ENCODE measurements around the gene DAZAP1. TPM values are rescaled to one million over a fixed set of nuclear protein-coding genes. Genes with fewer than 3 reads are reported as not detected.

Gene DAZAP1
- total and polyA plus RNA-seq, 8 donors = 21.4 to 124 (median 51.5) TPM

DNA sequence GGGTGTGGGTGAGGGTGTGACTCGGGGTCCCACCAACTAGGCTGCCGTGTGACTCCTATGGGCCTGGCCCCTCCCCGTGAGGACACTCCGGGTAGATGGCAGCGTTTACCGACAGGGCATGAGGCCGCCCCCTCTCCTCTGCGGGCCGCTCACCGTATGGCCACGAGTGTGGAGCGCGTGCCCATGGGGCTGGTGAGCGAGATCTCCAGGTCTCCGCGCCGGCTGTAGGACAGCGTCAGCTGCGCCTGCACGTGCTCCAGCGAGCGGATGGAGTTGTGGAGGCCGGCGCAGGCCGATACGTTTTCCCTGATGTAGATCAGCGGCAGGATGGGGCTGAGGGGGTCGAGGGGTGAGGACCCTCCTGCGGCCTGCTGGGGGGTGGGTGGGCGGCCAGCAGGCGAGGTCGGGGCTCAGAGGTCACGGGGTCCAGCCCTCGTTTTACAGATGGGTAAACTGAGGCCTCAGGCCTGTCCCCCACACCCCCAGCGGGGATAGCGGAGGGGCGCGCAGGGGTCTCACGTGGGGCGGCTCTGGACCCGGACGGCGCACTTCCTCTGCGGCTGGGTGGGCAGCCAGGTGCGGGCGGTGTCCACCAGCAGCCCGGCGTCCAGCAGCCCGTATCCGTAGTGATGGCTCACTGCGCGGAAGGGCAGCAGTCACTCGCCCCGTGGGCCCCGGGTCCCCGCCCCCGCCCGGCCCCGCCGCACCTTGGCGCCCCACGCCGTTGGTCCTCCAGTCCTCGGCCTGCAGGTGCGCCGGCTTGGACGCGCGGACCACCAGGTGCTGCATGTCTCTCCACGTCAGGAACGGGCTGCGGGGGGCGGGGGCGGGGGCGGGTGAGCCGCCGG lies 76.0 kb downstream of the DAZAP1 start:
- no peak overlapping the region for H3K27ac ChIP-seq
- WGBS, 5 donors = 91 to 94% (median 93%) methylated on average over 48 to 77 of the region's 77 CpGs
- H3K4me1 ChIP-seq = peaks cover 11 to 13% (median 12%) of the 10 kb centered on the region in 4 donors
- H3K27me3 ChIP-seq = no peaks in the 10 kb centered on the region
- intact Hi-C loops (cut with DNase I; ENCODE audit: low total_unique reads) = no loop called here
- DNase-seq = no peak
- no peak overlapping the region for H3K4me3 ChIP-seq
- H3K9me3 ChIP-seq = no peaks in the 10 kb centered on the region
- TF ChIP-seq POLR2A (IDR thresholded peaks at IDR 0.05) (no peak), EP300 (IDR thresholded peaks at IDR 0.05) (no peak), CTCF (IDR thresholded peaks at IDR 0.05) (no peak)
- H3K36me3 ChIP-seq = no peaks in the 10 kb centered on the region

DNA sequence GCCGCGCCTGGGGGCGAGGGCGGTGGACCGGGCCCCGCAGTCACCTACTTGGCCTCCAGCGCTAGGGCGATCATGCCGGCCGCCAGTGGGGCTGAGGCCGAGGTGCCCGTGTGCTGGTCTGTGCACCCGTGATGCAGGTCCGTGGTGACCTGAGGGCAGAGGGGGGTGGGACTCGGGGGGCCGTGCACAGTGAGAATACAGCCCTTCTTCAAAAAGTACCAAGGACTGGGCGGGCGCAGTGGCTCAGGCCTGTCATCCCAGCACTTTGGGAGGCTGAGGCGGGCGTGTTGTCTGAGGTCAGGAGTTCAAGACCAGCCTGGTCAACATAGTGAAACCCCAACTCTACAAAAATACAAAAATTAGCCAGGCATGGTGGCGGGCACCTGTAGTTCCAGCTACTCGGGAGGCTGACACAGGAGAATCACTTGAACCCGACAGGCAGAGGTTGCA lies 76.6 kb downstream of the DAZAP1 start:
- no peaks in the 10 kb centered on the region for H3K9me3 ChIP-seq
- H3K27me3 ChIP-seq = no peaks in the 10 kb centered on the region
- DNase-seq = no peak
- TF ChIP-seq EP300 (IDR thresholded peaks at IDR 0.05) (no peak), POLR2A (IDR thresholded peaks at IDR 0.05) (no peak), CTCF (IDR thresholded peaks at IDR 0.05) (no peak), POLR2AphosphoS5 (IDR thresholded peaks at IDR 0.05) (no peak)
- H3K27ac ChIP-seq = no peak overlapping the region
- H3K36me3 ChIP-seq = no peaks in the 10 kb centered on the region
- 85 to 96% (median 92%) methylated on average over 17 to 23 of the region's 23 CpGs for WGBS, 5 donors
- intact Hi-C loops (cut with DNase I; ENCODE audit: low total_unique reads) = no loop called here
- no peak overlapping the region for H3K4me3 ChIP-seq
- peaks cover 6 to 8% (median 7%) of the 10 kb centered on the region in 4 donors for H3K4me1 ChIP-seq

Other genes with a start within 250 kb of the DAZAP1 start
- 10 to 100 TPM; 19.3 to 74.7 (median 63.5) TPM for gene SBNO2, start 233.3 kb upstream of the DAZAP1 start, total RNA-seq
- 10 to 100 TPM; 16.3 to 36.1 (median 23.6) TPM for gene SBNO2, start 233.3 kb upstream of the DAZAP1 start, polyA plus RNA-seq
- gene STK11, start 201.8 kb upstream of the DAZAP1 start, total RNA-seq = 100 to 1,000 TPM in 1 of 5 donors, 10 to 100 TPM in 4; 55.1 to 368 (median 82.3) TPM
- gene STK11, start 201.8 kb upstream of the DAZAP1 start, polyA plus RNA-seq = 10 to 100 TPM; 43.1 to 65.3 (median 48.8) TPM
- gene CBARP, start 169.6 kb upstream of the DAZAP1 start, total RNA-seq = 1 to 10 TPM in 2 of 5 donors, not detected in 3; 1.3 to 8.9 TPM
- gene CBARP, start 169.6 kb upstream of the DAZAP1 start, polyA plus RNA-seq = under 1 TPM in 2 of 3 donors, not detected in 1; 0.19 to 0.28 TPM
- 100 to 1,000 TPM in 2 of 5 donors, 10 to 100 TPM in 3; 26.4 to 905 (median 37.9) TPM for gene ATP5F1D, start 165.8 kb upstream of the DAZAP1 start, total RNA-seq
- 100 to 1,000 TPM; 355 to 508 (median 358) TPM for gene ATP5F1D, start 165.8 kb upstream of the DAZAP1 start, polyA plus RNA-seq
- 100 to 1,000 TPM in 1 of 5 donors, 10 to 100 TPM in 4; 31.6 to 118 (median 54.6) TPM for gene MIDN, start 159.0 kb upstream of the DAZAP1 start, total RNA-seq
- gene MIDN, start 159.0 kb upstream of the DAZAP1 start, polyA plus RNA-seq = 10 to 100 TPM; 17.0 to 29.2 (median 21.0) TPM
- 100 to 1,000 TPM; 250 to 520 (median 327) TPM for gene CIRBP, start 138.3 kb upstream of the DAZAP1 start, total RNA-seq
- gene CIRBP, start 138.3 kb upstream of the DAZAP1 start, polyA plus RNA-seq = 100 to 1,000 TPM; 307 to 686 (median 385) TPM
- gene FAM174C, start 132.1 kb upstream of the DAZAP1 start, total RNA-seq = 100 to 1,000 TPM in 2 of 5 donors, 10 to 100 TPM in 2, 1 to 10 TPM in 1; 6.2 to 240 (median 23.7) TPM
- 100 to 1,000 TPM in 1 of 3 donors, 10 to 100 TPM in 2; 75.8 to 102 (median 80.3) TPM for gene FAM174C, start 132.1 kb upstream of the DAZAP1 start, polyA plus RNA-seq
- 10 to 100 TPM in 1 of 5 donors, under 1 TPM in 1, not detected in 3; 0.55 to 21.1 TPM for gene EFNA2, start 121.7 kb upstream of the DAZAP1 start, total RNA-seq
- under 1 TPM in 1 of 3 donors, not detected in 2; 0.15 TPM for gene EFNA2, start 121.7 kb upstream of the DAZAP1 start, polyA plus RNA-seq
- gene NDUFS7, start 23.7 kb upstream of the DAZAP1 start, total RNA-seq = 100 to 1,000 TPM in 3 of 5 donors, 10 to 100 TPM in 2; 31.6 to 217 (median 102) TPM
- gene NDUFS7, start 23.7 kb upstream of the DAZAP1 start, polyA plus RNA-seq = 100 to 1,000 TPM; 107 to 169 (median 138) TPM
- 10 to 100 TPM in 1 of 5 donors, 1 to 10 TPM in 2, not detected in 2; 2.6 to 15.6 (median 4.5) TPM for gene GAMT, start 6.0 kb upstream of the DAZAP1 start, total RNA-seq
- gene GAMT, start 6.0 kb upstream of the DAZAP1 start, polyA plus RNA-seq = 100 to 1,000 TPM in 1 of 3 donors, 10 to 100 TPM in 2; 26.8 to 102 (median 55.3) TPM
- 1,000 to 10,000 TPM in 4 of 5 donors, 100 to 1,000 TPM in 1; 428 to 2,471 (median 1,694) TPM for gene RPS15, start 30.8 kb downstream of the DAZAP1 start, total RNA-seq
- 1,000 to 10,000 TPM; 2,846 to 4,539 (median 3,866) TPM for gene RPS15, start 30.8 kb downstream of the DAZAP1 start, polyA plus RNA-seq
- 1 to 10 TPM in 2 of 5 donors, under 1 TPM in 2, not detected in 1; 0.58 to 3.5 (median 2.0) TPM for gene APC2, start 42.5 kb downstream of the DAZAP1 start, total RNA-seq
- gene APC2, start 42.5 kb downstream of the DAZAP1 start, polyA plus RNA-seq = under 1 TPM; 0.10 to 0.31 (median 0.15) TPM
- 10 to 100 TPM in 4 of 5 donors, 1 to 10 TPM in 1; 5.4 to 84.3 (median 21.3) TPM for gene C19orf25, start 71.6 kb downstream of the DAZAP1 start, total RNA-seq
- 10 to 100 TPM; 25.4 to 34.9 (median 32.7) TPM for gene C19orf25, start 71.6 kb downstream of the DAZAP1 start, polyA plus RNA-seq
- gene PCSK4, start 82.8 kb downstream of the DAZAP1 start, total RNA-seq = 10 to 100 TPM in 2 of 5 donors, 1 to 10 TPM in 1, not detected in 2; 1.7 to 26.8 (median 19.7) TPM
- 1 to 10 TPM; 2.7 to 5.0 (median 3.2) TPM for gene PCSK4, start 82.8 kb downstream of the DAZAP1 start, polyA plus RNA-seq
- 10 to 100 TPM in 1 of 5 donors, 1 to 10 TPM in 1, not detected in 3; 3.7 to 24.3 TPM for gene REEP6, start 83.6 kb downstream of the DAZAP1 start, total RNA-seq
- 10 to 100 TPM in 1 of 3 donors, 1 to 10 TPM in 2; 3.5 to 10.1 (median 6.1) TPM for gene REEP6, start 83.6 kb downstream of the DAZAP1 start, polyA plus RNA-seq
- 10 to 100 TPM in 1 of 5 donors, 1 to 10 TPM in 2, not detected in 2; 1.7 to 29.5 (median 1.8) TPM for gene ADAMTSL5, start 105.4 kb downstream of the DAZAP1 start, total RNA-seq
- 1 to 10 TPM; 1.1 to 5.6 (median 1.4) TPM for gene ADAMTSL5, start 105.4 kb downstream of the DAZAP1 start, polyA plus RNA-seq
- not detected for gene PLK5, start 116.5 kb downstream of the DAZAP1 start, total RNA-seq
- gene PLK5, start 116.5 kb downstream of the DAZAP1 start, polyA plus RNA-seq = under 1 TPM in 2 of 3 donors, not detected in 1; 0.12 to 0.80 TPM
- gene MEX3D, start 160.7 kb downstream of the DAZAP1 start, total RNA-seq = 10 to 100 TPM in 3 of 5 donors, 1 to 10 TPM in 2; 9.4 to 90.4 (median 20.1) TPM
- 10 to 100 TPM in 1 of 3 donors, 1 to 10 TPM in 2; 4.9 to 11.8 (median 7.8) TPM for gene MEX3D, start 160.7 kb downstream of the DAZAP1 start, polyA plus RNA-seq
- 100 to 1,000 TPM in 1 of 5 donors, 10 to 100 TPM in 4; 39.8 to 154 (median 46.2) TPM for gene MBD3, start 185.3 kb downstream of the DAZAP1 start, total RNA-seq
- 100 to 1,000 TPM in 1 of 3 donors, 10 to 100 TPM in 2; 53.2 to 107 (median 61.6) TPM for gene MBD3, start 185.3 kb downstream of the DAZAP1 start, polyA plus RNA-seq
- 100 to 1,000 TPM in 3 of 5 donors, 10 to 100 TPM in 2; 32.2 to 659 (median 151) TPM for gene UQCR11, start 197.9 kb downstream of the DAZAP1 start, total RNA-seq
- gene UQCR11, start 197.9 kb downstream of the DAZAP1 start, polyA plus RNA-seq = 100 to 1,000 TPM; 140 to 217 (median 191) TPM
- 10 to 100 TPM; 12.8 to 90.2 (median 34.8) TPM for gene TCF3, start 245.0 kb downstream of the DAZAP1 start, total RNA-seq
- 10 to 100 TPM; 30.2 to 34.6 (median 33.7) TPM for gene TCF3, start 245.0 kb downstream of the DAZAP1 start, polyA plus RNA-seq